ENCODE measurements around the gene SEC61A2. TPM values are rescaled to one million over a fixed set of nuclear protein-coding genes. Genes with fewer than 3 reads are reported as not detected.

The SEC61A2 gene
- total and polyA plus RNA-seq, 10 of the 15 experiments (the other 5 are each of a cell fraction or from before 2014, with no cell fraction given) = 3.0 to 36.2 (median 8.6) TPM

- intact Hi-C loops (cut with micrococcal nuclease; ENCODE audit: unreplicated experiment) (no loop called here), in situ Hi-C loops (cut with MboI) (no loop called here)
- ChIA-PET POLR2A (no interaction called here), RAD21 (ENCODE audit: unreplicated experiment) (no interaction called here), SMC1A (ENCODE audit: uncharacterized antibody, unreplicated experiment) (no interaction called here), CTCF (no interaction called here)
- TF ChIP-seq IKZF1 (conservative IDR thresholded peaks at IDR 0.05) = no peak
- TF ChIP-seq SIX5 (IDR thresholded peaks at IDR 0.05; ENCODE audit: low read depth, low read length, severe bottlenecking) = no peak
- no peak for TF ChIP-seq POLR2AphosphoS5 (IDR thresholded peaks at IDR 0.05; ENCODE audit: low read length)
- TF ChIP-seq MYB (IDR thresholded peaks at IDR 0.05; ENCODE audit: borderline replicate concordance, low read depth, low read length) = no peak
- TF ChIP-seq ATF7 (IDR thresholded peaks at IDR 0.05; ENCODE audit: low read depth) = no peak
- no peak for TF ChIP-seq PML (IDR thresholded peaks at IDR 0.05; ENCODE audit: low read length)
- TF ChIP-seq ZNF274 (IDR thresholded peaks at IDR 0.05; ENCODE audit: insufficient read depth, insufficient read length) = no peak
- TF ChIP-seq MTA3 (IDR thresholded peaks at IDR 0.05; ENCODE audit: borderline replicate concordance, low read length) = no peak
- TF ChIP-seq ETV6 (conservative IDR thresholded peaks at IDR 0.05 in 1 of 2, IDR thresholded peaks at IDR 0.05 in 1 of 2; ENCODE audit: borderline replicate concordance in 1 of 2, low read depth in 1 of 2) = no peak
- no peak for TF ChIP-seq E2F4 (IDR thresholded peaks at IDR 0.05; ENCODE audit: low read depth, low read length)
- no peak for TF ChIP-seq CREB1 (IDR thresholded peaks at IDR 0.05; ENCODE audit: low read depth)
- no peak for TF ChIP-seq EGR1 (IDR thresholded peaks at IDR 0.05; ENCODE audit: borderline replicate concordance in 1 of 2, low read depth in 2 of 2, low read length in 2 of 2)
- no peak for TF ChIP-seq BHLHE40 (IDR thresholded peaks at IDR 0.05; ENCODE audit: borderline replicate concordance in 1 of 2, low read depth in 2 of 2, low read length in 1 of 2)
- TF ChIP-seq JUNB (IDR thresholded peaks at IDR 0.05) = no peak
- TF ChIP-seq, protein P1, sequence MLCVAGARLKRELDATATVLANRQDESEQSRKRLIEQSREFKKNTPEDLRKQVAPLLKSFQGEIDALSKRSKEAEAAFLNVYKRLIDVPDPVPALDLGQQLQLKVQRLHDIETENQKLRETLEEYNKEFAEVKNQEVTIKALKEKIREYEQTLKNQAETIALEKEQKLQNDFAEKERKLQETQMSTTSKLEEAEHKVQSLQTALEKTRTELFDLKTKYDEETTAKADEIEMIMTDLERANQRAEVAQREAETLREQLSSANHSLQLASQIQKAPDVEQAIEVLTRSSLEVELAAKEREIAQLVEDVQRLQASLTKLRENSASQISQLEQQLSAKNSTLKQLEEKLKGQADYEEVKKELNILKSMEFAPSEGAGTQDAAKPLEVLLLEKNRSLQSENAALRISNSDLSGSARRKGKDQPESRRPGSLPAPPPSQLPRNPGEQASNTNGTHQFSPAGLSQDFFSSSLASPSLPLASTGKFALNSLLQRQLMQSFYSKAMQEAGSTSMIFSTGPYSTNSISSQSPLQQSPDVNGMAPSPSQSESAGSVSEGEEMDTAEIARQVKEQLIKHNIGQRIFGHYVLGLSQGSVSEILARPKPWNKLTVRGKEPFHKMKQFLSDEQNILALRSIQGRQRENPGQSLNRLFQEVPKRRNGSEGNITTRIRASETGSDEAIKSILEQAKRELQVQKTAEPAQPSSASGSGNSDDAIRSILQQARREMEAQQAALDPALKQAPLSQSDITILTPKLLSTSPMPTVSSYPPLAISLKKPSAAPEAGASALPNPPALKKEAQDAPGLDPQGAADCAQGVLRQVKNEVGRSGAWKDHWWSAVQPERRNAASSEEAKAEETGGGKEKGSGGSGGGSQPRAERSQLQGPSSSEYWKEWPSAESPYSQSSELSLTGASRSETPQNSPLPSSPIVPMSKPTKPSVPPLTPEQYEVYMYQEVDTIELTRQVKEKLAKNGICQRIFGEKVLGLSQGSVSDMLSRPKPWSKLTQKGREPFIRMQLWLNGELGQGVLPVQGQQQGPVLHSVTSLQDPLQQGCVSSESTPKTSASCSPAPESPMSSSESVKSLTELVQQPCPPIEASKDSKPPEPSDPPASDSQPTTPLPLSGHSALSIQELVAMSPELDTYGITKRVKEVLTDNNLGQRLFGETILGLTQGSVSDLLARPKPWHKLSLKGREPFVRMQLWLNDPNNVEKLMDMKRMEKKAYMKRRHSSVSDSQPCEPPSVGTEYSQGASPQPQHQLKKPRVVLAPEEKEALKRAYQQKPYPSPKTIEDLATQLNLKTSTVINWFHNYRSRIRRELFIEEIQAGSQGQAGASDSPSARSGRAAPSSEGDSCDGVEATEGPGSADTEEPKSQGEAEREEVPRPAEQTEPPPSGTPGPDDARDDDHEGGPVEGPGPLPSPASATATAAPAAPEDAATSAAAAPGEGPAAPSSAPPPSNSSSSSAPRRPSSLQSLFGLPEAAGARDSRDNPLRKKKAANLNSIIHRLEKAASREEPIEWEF (IDR thresholded peaks at IDR 0.05; ENCODE audit: insufficient replicate concordance, low read depth, low read length) = no peak
- TF ChIP-seq NR2F1 (conservative IDR thresholded peaks at IDR 0.05) = no peak
- TF ChIP-seq FOXM1 (IDR thresholded peaks at IDR 0.05; ENCODE audit: low read depth, low read length) = no peak
- no peak for TF ChIP-seq USF1 (IDR thresholded peaks at IDR 0.05; ENCODE audit: borderline replicate concordance, extremely low read length, insufficient read depth, low read depth, low read length)
- no peak for TF ChIP-seq POLR2AphosphoS2 (IDR thresholded peaks at IDR 0.05; ENCODE audit: low read depth, low read length)
- no peak for TF ChIP-seq HDAC2 (IDR thresholded peaks at IDR 0.05)
- H2AFZ ChIP-seq (ENCODE audit: control insufficient read depth, low read depth, low read length) = no peak overlapping the region
- H3K36me3 ChIP-seq (ENCODE audit: control insufficient read depth in 2 of 2, insufficient read depth in 2 of 2, low read length in 1 of 2) = peaks cover 0 to 23% of the 10 kb centered on the region in 2 experiments; a peak in 2 of 4 replicates
- no peaks in the 10 kb centered on the region for H3K9me3 ChIP-seq (replicated peaks; ENCODE audit: control insufficient read depth, insufficient read depth, low read length)
- H3K79me2 ChIP-seq (ENCODE audit: control insufficient read depth, insufficient read depth, low read length) = no peaks in the 10 kb centered on the region
- no TSS peak for BruUV-seq (replicated peaks)
- H3K4me1 ChIP-seq (ENCODE audit: control insufficient read depth, insufficient read depth, low read length) = no peaks in the 10 kb centered on the region
- H3K27ac ChIP-seq (ENCODE audit: control insufficient read depth, insufficient read depth) = no peak overlapping the region
- 52% methylated on average over 5 of the region's 5 CpGs for WGBS (ENCODE audit: insufficient coverage, insufficient replicate concordance, low lambda C conversion rate, missing lambda C conversion rate)
- no peaks in the 10 kb centered on the region for H3K27me3 ChIP-seq (replicated peaks in 1 of 2; ENCODE audit: control insufficient read depth in 2 of 2, insufficient read depth in 2 of 2, low read length in 1 of 2)
- H3K4me2 ChIP-seq (ENCODE audit: control insufficient read depth, insufficient read depth) = no peak overlapping the region
- DNase-seq (ENCODE audit: low read depth, low spot score) (no peak), ATAC-seq (no peak), FAIRE-seq (no peak)
- no peak overlapping the region for H3K4me3 ChIP-seq
- H3K9ac ChIP-seq (ENCODE audit: control insufficient read depth, insufficient read depth, low read length) = no peak overlapping the region
- H4K20me1 ChIP-seq (ENCODE audit: control insufficient read depth, insufficient read depth) = no peaks in the 10 kb centered on the region
Observed at GRCh38 chr10:12097791-12098190, 31.7 kb upstream of the SEC61A2 start.
